ENCODE data around the gene DNASE1. TPM values are rescaled to one million over a fixed set of nuclear protein-coding genes. Genes with fewer than 3 reads are reported as not detected.

DNASE1 gene
- polyA plus RNA-seq, 1 of the 3 experiments (the other 2 are of a cell fraction), result 19.8 TPM

DNA sequence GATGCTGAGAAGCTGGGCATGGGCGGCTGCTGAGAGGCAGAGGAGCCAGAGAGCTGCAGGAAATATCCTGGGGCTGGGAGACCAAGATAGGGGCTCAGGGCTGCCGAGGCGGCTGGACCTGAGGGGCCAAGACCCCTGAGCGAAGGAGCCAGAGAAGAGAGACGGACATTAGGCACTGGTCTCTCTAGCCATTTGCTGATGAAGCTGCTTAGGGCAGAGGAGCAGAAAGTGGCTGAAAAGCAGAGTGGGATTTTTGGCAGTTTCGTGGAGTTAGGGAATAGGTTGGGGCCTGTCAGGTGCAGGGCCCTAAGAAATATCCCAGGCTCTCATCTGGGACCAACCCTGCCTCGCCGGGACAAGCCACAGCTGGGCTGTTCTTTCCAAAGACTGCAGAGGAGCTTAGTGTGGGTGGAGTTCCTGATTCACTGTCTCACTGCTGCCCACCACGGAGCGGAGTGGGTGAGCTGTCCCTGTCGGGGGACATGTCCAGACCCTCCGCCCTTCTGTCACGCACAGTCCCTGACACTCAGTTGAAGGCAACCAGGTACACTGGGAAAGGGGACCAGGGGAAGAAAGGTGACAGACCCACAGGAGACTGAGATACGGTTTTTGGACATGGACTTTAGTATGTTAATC, 11.3 kb upstream of the DNASE1 start:
- Histone ChIP-seq H3K4me2 (no peak overlapping the region), H3K4me3 (ENCODE audit: low read depth in 2 of 2, low read length in 1 of 2) (no peak overlapping the region), H3K79me2 (ENCODE audit: insufficient read depth) (no peaks in the 10 kb centered on the region), H4K20me1 (ENCODE audit: insufficient read depth) (no peaks in the 10 kb centered on the region), H3F3A (replicated peaks; ENCODE audit: insufficient read depth) (no peaks in the 10 kb centered on the region), H3K9me3 (no peaks in the 10 kb centered on the region), H3K27me3 (ENCODE audit: insufficient read depth) (no peaks in the 10 kb centered on the region), H2AFZ (ENCODE audit: low read depth) (no peak overlapping the region; the same call in 1 of the 2 replicates), H3K4me1 (ENCODE audit: control insufficient read depth in 1 of 2, insufficient read depth in 2 of 2, low read depth in 1 of 2, low read length in 1 of 2) (peaks cover 0 to 28% of the 10 kb centered on the region in 2 experiments; a peak in 1 of 4 replicates), H3K27ac (ENCODE audit: low read depth in 2 of 2, low read length in 1 of 2) (peak overlapping the region in 1 of 2 experiments; percentile 75; a peak in 2 of 4 replicates), H3K9ac (no peak overlapping the region), H3K36me3 (replicated peaks in 1 of 2; ENCODE audit: control insufficient read depth in 1 of 2, insufficient read depth in 2 of 2, low read length in 1 of 2) (peaks cover 0 to 2% of the 10 kb centered on the region in 2 experiments), H3K9me2 (no peaks in the 10 kb centered on the region)
- DNase-seq, result peak; percentile 39
- TF ChIP-seq RAD21 (IDR thresholded peaks at IDR 0.05; ENCODE audit: low read length) (no peak), SMC3 (IDR thresholded peaks at IDR 0.05; ENCODE audit: low read depth, low read length) (no peak), EZH2phosphoT487 (IDR thresholded peaks at IDR 0.05; ENCODE audit: borderline replicate concordance, low read depth) (no peak), MXI1 (IDR thresholded peaks at IDR 0.05; ENCODE audit: low read depth, low read length) (no peak), YY1 (IDR thresholded peaks at IDR 0.05; ENCODE audit: low read depth) (no peak), NRF1 (IDR thresholded peaks at IDR 0.05; ENCODE audit: low read depth, low read length) (no peak), EP300 (IDR thresholded peaks at IDR 0.05; ENCODE audit: borderline replicate concordance in 1 of 2, low read depth in 1 of 2, low read length in 1 of 2) (no peak), RCOR1 (IDR thresholded peaks at IDR 0.05; ENCODE audit: low read length) (no peak)
- TF ChIP-seq, protein P1, sequence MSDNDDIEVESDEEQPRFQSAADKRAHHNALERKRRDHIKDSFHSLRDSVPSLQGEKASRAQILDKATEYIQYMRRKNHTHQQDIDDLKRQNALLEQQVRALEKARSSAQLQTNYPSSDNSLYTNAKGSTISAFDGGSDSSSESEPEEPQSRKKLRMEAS (IDR thresholded peaks at IDR 0.05; ENCODE audit: low read depth), result no peak
- TF ChIP-seq, protein P2, sequence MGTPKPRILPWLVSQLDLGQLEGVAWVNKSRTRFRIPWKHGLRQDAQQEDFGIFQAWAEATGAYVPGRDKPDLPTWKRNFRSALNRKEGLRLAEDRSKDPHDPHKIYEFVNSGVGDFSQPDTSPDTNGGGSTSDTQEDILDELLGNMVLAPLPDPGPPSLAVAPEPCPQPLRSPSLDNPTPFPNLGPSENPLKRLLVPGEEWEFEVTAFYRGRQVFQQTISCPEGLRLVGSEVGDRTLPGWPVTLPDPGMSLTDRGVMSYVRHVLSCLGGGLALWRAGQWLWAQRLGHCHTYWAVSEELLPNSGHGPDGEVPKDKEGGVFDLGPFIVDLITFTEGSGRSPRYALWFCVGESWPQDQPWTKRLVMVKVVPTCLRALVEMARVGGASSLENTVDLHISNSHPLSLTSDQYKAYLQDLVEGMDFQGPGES (IDR thresholded peaks at IDR 0.05; ENCODE audit: low read depth, low read length), result no peak
- ChIA-PET POLR2A (interaction anchor here (0.5 kb wide), 1 partner anchor 11 kb away, joined by 4 read pairs; no protein-coding TSS in a partner anchor), CTCF (interaction anchor here (0.9 to 1.6 kb wide), 6 partner anchors 10 to 294 kb away, joined by 3 to 5 read pairs (median 4); no protein-coding TSS in a partner anchor)
- WGBS (ENCODE audit: low lambda C conversion rate), result 88% methylated on average over 14 of the region's 14 CpGs

DNA sequence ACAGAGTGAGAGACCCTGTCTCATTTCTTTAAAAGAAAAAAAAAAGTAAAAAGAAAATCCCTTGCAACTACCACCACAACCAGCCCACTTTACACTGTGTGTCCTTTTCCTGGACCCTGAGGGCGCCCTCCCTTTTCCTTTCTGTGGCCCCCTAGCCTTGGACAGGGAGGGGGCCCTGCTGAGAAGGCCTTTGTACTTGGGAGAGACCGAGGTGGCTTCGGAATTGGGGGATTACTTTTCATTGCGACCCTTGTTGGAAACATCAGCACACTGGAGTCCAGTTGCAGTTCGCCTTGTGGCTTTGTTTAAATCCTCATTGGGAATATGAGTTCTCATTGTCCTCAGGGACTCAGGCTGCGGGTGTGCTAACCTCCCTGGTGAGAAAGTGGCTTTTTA, 9.4 kb upstream of the DNASE1 start:
- H3K36me3 ChIP-seq (replicated peaks in 1 of 2; ENCODE audit: control insufficient read depth in 1 of 2, insufficient read depth in 2 of 2, low read length in 1 of 2), result peaks cover 0 to 2% of the 10 kb centered on the region in 2 experiments
- H3K79me2 ChIP-seq (ENCODE audit: insufficient read depth), result no peaks in the 10 kb centered on the region
- peaks cover 0 to 26% of the 10 kb centered on the region in 2 experiments; a peak in 1 of 4 replicates for H3K4me1 ChIP-seq (ENCODE audit: control insufficient read depth in 1 of 2, insufficient read depth in 2 of 2, low read depth in 1 of 2, low read length in 1 of 2)
- CTCF ChIA-PET, result no interaction called here
- H3F3A ChIP-seq (replicated peaks; ENCODE audit: insufficient read depth), result no peaks in the 10 kb centered on the region
- H3K27me3 ChIP-seq (ENCODE audit: insufficient read depth), result no peaks in the 10 kb centered on the region
- DNase-seq, result no peak
- H3K9me2 ChIP-seq, result no peaks in the 10 kb centered on the region
- no peak overlapping the region for H2AFZ ChIP-seq (ENCODE audit: low read depth)
- H3K4me2 ChIP-seq, result no peak overlapping the region
- H3K4me3 ChIP-seq (ENCODE audit: low read depth in 2 of 2, low read length in 1 of 2), result no peak overlapping the region
- POLR2A ChIA-PET, result no interaction called here
- no peaks in the 10 kb centered on the region for H4K20me1 ChIP-seq (ENCODE audit: insufficient read depth)
- 93% methylated on average over 6 of the region's 6 CpGs for WGBS (ENCODE audit: low lambda C conversion rate)
- H3K9ac ChIP-seq, result no peak overlapping the region
- no peaks in the 10 kb centered on the region for H3K9me3 ChIP-seq
- no peak overlapping the region for H3K27ac ChIP-seq (ENCODE audit: low read depth in 2 of 2, low read length in 1 of 2)
- TF ChIP-seq NFIC (IDR thresholded peaks at IDR 0.05; ENCODE audit: borderline replicate concordance) (no peak), MXI1 (IDR thresholded peaks at IDR 0.05; ENCODE audit: low read depth, low read length) (no peak), NRF1 (IDR thresholded peaks at IDR 0.05; ENCODE audit: low read depth, low read length) (no peak), SIN3A (IDR thresholded peaks at IDR 0.05; ENCODE audit: borderline replicate concordance, low read depth, low read length) (no peak), TCF12 (IDR thresholded peaks at IDR 0.05) (no peak)
- TF ChIP-seq, protein P2 (IDR thresholded peaks at IDR 0.05; ENCODE audit: low read depth, low read length), result no peak
- TF ChIP-seq, protein P3, sequence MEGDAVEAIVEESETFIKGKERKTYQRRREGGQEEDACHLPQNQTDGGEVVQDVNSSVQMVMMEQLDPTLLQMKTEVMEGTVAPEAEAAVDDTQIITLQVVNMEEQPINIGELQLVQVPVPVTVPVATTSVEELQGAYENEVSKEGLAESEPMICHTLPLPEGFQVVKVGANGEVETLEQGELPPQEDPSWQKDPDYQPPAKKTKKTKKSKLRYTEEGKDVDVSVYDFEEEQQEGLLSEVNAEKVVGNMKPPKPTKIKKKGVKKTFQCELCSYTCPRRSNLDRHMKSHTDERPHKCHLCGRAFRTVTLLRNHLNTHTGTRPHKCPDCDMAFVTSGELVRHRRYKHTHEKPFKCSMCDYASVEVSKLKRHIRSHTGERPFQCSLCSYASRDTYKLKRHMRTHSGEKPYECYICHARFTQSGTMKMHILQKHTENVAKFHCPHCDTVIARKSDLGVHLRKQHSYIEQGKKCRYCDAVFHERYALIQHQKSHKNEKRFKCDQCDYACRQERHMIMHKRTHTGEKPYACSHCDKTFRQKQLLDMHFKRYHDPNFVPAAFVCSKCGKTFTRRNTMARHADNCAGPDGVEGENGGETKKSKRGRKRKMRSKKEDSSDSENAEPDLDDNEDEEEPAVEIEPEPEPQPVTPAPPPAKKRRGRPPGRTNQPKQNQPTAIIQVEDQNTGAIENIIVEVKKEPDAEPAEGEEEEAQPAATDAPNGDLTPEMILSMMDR (IDR thresholded peaks at IDR 0.05), result no peak
- TF ChIP-seq, protein P4, sequence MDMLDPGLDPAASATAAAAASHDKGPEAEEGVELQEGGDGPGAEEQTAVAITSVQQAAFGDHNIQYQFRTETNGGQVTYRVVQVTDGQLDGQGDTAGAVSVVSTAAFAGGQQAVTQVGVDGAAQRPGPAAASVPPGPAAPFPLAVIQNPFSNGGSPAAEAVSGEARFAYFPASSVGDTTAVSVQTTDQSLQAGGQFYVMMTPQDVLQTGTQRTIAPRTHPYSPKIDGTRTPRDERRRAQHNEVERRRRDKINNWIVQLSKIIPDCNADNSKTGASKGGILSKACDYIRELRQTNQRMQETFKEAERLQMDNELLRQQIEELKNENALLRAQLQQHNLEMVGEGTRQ (IDR thresholded peaks at IDR 0.05; ENCODE audit: borderline replicate concordance, low read depth, low read length), result no peak

Measured in SK-N-SH (cell line).